ENCODE results near the gene SEMA5A. TPM values are rescaled to one million over a fixed set of nuclear protein-coding genes. Genes with fewer than 3 reads are reported as not detected.

Gene SEMA5A
- total and polyA plus RNA-seq, 7 experiments from 2014 or later: 0.25 to 0.98 (median 0.46) TPM; not detected in 1

DNA sequence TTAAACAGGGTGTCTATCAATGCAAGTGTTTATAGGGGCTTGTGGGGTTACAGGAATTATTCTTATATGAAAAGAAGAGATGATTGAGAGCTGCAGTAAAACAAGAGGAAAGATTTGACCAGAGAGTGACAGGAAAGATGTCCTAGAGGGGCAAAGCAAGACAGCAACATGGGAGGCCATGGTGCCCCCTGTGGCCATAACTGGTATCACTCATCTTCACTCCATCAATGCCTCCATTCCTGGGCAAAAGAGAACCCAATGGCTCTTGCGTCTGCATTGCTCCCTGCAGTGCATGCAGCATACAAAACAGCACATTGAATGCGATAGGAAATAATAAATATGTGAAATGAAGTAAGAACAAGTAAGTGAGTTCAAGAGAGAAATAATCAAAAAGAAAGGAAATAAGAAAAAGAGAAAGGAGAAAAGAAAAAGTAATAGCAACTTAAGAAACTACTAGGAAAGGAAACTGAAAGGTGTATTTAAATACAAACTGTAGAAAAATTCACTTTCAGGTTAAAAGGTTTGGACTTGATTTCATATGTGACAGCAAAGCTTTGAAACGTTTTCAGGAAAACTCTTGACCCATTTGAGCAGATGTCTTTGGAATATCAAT is 206.6 kb downstream of the SEMA5A start:
- intact Hi-C loops (cut with micrococcal nuclease): no loop called here
- H3K27me3 Mint-ChIP-seq: no peaks in the 10 kb centered on the region
- peaks cover 0 to 3% (median 0%) of the 10 kb centered on the region in 7 donors for H3K4me1 Mint-ChIP-seq
- CTCF ChIA-PET: no interaction called here
- Histone ChIP-seq H3K4me1 (ENCODE audit: control insufficient read depth in 2 of 2, insufficient read depth in 2 of 2, low read length in 2 of 2) (no peaks in the 10 kb centered on the region), H3K4me3 (ENCODE audit: low read length) (no peak overlapping the region), H3K27ac (ENCODE audit: low read depth, low read length) (no peak overlapping the region), H3K36me3 (ENCODE audit: control insufficient read depth in 2 of 3, insufficient read depth in 3 of 3, low read length in 3 of 3) (no peaks in the 10 kb centered on the region), H3K9me3 (ENCODE audit: control insufficient read depth in 2 of 3, low read length in 3 of 3) (no peaks in the 10 kb centered on the region), H3K27me3 (ENCODE audit: control insufficient read depth in 2 of 2, insufficient read depth in 2 of 2, low read length in 2 of 2) (no peaks in the 10 kb centered on the region)
- POLR2A ChIA-PET: no interaction called here
- no peaks in the 10 kb centered on the region for H3K36me3 Mint-ChIP-seq
- ATAC-seq (no peak), DNase-seq (no peak)
- H3K4me3 Mint-ChIP-seq: no peak overlapping the region
- no peak overlapping the region for H3K27ac Mint-ChIP-seq
- H3K9me3 Mint-ChIP-seq: peaks cover 0 to 13% (median 3%) of the 10 kb centered on the region in 11 donors

DNA sequence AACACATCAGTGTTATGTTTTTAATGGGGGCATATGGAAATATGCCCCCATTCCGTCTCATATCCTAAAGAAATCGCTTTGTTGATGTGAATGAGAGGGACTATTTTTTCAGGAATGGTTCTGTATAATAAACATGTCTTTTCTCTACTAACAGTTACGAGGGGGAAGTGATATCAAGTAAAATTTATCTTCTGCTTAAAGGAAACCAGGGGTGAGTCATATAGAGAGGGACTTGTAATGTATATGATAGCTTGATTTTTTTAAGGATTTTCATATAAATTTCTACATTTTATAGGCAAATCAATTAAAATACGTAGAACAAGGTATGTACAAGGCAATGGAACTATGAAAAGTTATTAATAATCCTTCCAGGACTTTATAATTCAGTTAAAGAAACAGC is 207.1 kb downstream of the SEMA5A start:
- Mint-ChIP-seq H3K27me3 (no peaks in the 10 kb centered on the region), H3K27ac (no peak overlapping the region), H3K9me3 (peaks cover 0 to 13% (median 3%) of the 10 kb centered on the region in 11 donors), H3K4me1 (peaks cover 0 to 2% (median 0%) of the 10 kb centered on the region in 7 donors), H3K4me3 (no peak overlapping the region), H3K36me3 (no peaks in the 10 kb centered on the region)
- ChIA-PET CTCF (no interaction called here), POLR2A (no interaction called here)
- no peak overlapping the region for H3K4me3 ChIP-seq (ENCODE audit: low read length)
- intact Hi-C loops (cut with micrococcal nuclease): no loop called here
- H3K36me3 ChIP-seq (ENCODE audit: control insufficient read depth in 2 of 3, insufficient read depth in 3 of 3, low read length in 3 of 3): no peaks in the 10 kb centered on the region
- H3K27ac ChIP-seq (ENCODE audit: low read depth, low read length): no peak overlapping the region
- ATAC-seq (no peak), DNase-seq (no peak)
- no peaks in the 10 kb centered on the region for H3K4me1 ChIP-seq (ENCODE audit: control insufficient read depth in 2 of 2, insufficient read depth in 2 of 2, low read length in 2 of 2)
- no peaks in the 10 kb centered on the region for H3K9me3 ChIP-seq (ENCODE audit: control insufficient read depth in 2 of 3, low read length in 3 of 3)
- no peaks in the 10 kb centered on the region for H3K27me3 ChIP-seq (ENCODE audit: control insufficient read depth in 2 of 2, insufficient read depth in 2 of 2, low read length in 2 of 2)

DNA sequence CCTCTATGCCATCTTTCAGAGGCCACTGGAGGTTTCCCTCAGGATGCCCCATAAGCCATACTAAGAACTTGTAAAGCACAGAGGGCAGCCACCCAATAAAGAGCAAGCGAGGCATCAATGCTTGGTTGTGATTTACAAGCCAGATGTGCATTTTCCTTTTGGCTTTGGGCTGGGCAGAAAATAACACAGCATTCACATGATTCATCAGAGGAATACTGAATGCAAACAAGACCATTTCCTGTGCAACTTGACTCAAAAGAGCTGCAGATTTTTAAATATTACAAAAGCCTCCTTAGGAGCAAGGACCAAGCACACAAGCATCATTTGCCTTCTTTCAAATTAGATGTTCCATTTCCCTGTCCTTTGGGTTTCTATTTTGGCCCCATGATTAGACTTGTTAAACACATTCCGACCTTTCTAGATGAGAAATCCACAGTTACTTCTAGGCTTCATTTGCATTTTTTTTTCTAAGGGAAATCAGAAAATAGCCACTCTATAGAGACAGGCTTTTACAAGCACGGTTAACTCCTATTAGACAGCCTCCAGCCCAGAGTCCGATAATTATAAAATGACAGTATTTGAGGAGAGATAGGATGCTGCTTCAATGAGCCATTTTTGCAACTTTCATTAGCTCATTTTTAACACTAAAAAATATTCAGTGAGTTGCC is 207.8 kb downstream of the SEMA5A start:
- H3K36me3 ChIP-seq (ENCODE audit: control insufficient read depth in 2 of 3, insufficient read depth in 3 of 3, low read length in 3 of 3): no peaks in the 10 kb centered on the region
- H3K4me3 ChIP-seq (ENCODE audit: low read length): no peak overlapping the region
- Mint-ChIP-seq H3K4me3 (no peak overlapping the region), H3K9me3 (peaks cover 0 to 13% (median 3%) of the 10 kb centered on the region in 11 donors), H3K4me1 (peaks cover 0 to 2% (median 0%) of the 10 kb centered on the region in 7 donors), H3K36me3 (no peaks in the 10 kb centered on the region), H3K27ac (no peak overlapping the region), H3K27me3 (no peaks in the 10 kb centered on the region)
- no peak for DNase-seq
- no peaks in the 10 kb centered on the region for H3K27me3 ChIP-seq (ENCODE audit: control insufficient read depth in 2 of 2, insufficient read depth in 2 of 2, low read length in 2 of 2)
- no peaks in the 10 kb centered on the region for H3K9me3 ChIP-seq (ENCODE audit: control insufficient read depth in 2 of 3, low read length in 3 of 3)
- H3K27ac ChIP-seq (ENCODE audit: low read depth, low read length): no peak overlapping the region
- ATAC-seq: no peak
- POLR2A ChIA-PET: no interaction called here
- no peaks in the 10 kb centered on the region for H3K4me1 ChIP-seq (ENCODE audit: control insufficient read depth in 2 of 2, insufficient read depth in 2 of 2, low read length in 2 of 2)
- intact Hi-C loops (cut with micrococcal nuclease): no loop called here
- CTCF ChIA-PET: no interaction called here

DNA sequence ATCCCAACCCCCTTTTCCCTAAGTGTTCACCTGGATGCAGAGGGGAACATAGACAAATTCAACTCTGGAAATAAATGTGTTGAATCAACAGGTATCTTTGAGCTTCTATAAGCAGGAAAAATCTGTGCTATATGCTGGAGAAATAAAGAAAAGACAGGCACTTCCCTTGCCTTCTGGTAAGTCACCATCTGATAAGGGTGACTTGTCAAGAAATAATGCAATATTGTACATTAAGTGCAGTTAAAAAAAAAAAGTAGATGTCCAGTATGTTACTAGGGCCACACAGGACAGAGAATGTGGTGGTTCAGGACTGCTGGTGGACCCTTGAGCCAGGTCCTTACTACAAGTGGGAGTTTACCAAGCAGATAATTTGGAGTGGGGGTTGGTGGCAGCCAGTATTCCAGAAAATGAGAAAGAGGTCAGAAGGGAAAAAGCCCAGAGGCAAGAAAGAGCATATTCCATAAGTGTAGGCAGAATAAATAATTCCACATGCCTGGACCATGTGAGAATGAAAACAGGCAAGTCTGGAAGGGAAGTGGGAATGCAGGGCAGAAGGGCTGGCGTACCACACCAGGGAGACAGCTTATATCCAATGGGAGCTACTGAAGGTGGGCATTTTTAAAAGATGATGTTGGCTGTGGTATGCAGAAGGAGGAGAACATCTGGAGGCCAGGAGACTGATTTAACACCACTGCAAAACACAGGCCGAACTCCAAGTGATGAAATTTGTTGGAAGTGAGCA is 209.9 kb downstream of the SEMA5A start:
- Mint-ChIP-seq H3K4me1 (peaks cover 0 to 3% (median 0%) of the 10 kb centered on the region in 7 donors), H3K27ac (no peak overlapping the region), H3K9me3 (peaks cover 0 to 14% (median 2%) of the 10 kb centered on the region in 11 donors), H3K36me3 (no peaks in the 10 kb centered on the region), H3K27me3 (no peaks in the 10 kb centered on the region), H3K4me3 (no peak overlapping the region)
- intact Hi-C loops (cut with micrococcal nuclease): no loop called here
- H3K36me3 ChIP-seq (ENCODE audit: control insufficient read depth in 2 of 3, insufficient read depth in 3 of 3, low read length in 3 of 3): no peaks in the 10 kb centered on the region
- ATAC-seq (no peak), DNase-seq (no peak)
- POLR2A ChIA-PET: no interaction called here
- H3K27me3 ChIP-seq (ENCODE audit: control insufficient read depth in 2 of 2, insufficient read depth in 2 of 2, low read length in 2 of 2): no peaks in the 10 kb centered on the region
- H3K4me3 ChIP-seq (ENCODE audit: low read length): no peak overlapping the region
- CTCF ChIA-PET: no interaction called here
- H3K27ac ChIP-seq (ENCODE audit: low read depth, low read length): no peak overlapping the region
- no peaks in the 10 kb centered on the region for H3K4me1 ChIP-seq (ENCODE audit: control insufficient read depth in 2 of 2, insufficient read depth in 2 of 2, low read length in 2 of 2)
- no peaks in the 10 kb centered on the region for H3K9me3 ChIP-seq (ENCODE audit: control insufficient read depth in 2 of 3, low read length in 3 of 3)

DNA sequence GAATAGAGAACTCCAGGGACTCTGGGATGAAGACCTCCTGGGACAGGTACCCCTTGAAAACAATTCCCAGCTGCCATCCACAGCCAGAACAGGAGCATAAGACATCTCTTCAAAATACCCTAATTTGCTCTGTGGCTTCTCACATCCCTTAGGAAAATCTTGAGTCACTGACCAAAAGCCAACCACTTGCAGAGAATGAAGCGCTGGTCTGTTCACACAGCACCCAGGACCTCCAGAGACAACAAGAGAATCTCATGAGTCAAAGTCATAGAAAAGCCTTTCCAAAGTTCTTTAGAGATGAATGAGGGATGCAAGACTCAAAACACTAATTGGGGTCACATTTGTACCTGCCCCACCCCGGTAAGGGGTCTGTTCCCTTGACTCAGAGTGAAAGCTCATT is 210.6 kb downstream of the SEMA5A start:
- POLR2A ChIA-PET: no interaction called here
- H3K36me3 Mint-ChIP-seq: no peaks in the 10 kb centered on the region
- H3K4me3 Mint-ChIP-seq: no peak overlapping the region
- H3K27me3 Mint-ChIP-seq: no peaks in the 10 kb centered on the region
- H3K9me3 Mint-ChIP-seq: peaks cover 0 to 12% (median 2%) of the 10 kb centered on the region in 11 donors
- CTCF ChIA-PET: no interaction called here
- no peak overlapping the region for H3K27ac ChIP-seq (ENCODE audit: low read depth, low read length)
- peaks cover 0 to 3% (median 0%) of the 10 kb centered on the region in 7 donors for H3K4me1 Mint-ChIP-seq
- no peaks in the 10 kb centered on the region for H3K9me3 ChIP-seq (ENCODE audit: control insufficient read depth in 2 of 3, low read length in 3 of 3)
- H3K27me3 ChIP-seq (ENCODE audit: control insufficient read depth in 2 of 2, insufficient read depth in 2 of 2, low read length in 2 of 2): no peaks in the 10 kb centered on the region
- no peak overlapping the region for H3K4me3 ChIP-seq (ENCODE audit: low read length)
- no peaks in the 10 kb centered on the region for H3K4me1 ChIP-seq (ENCODE audit: control insufficient read depth in 2 of 2, insufficient read depth in 2 of 2, low read length in 2 of 2)
- ATAC-seq (no peak), DNase-seq (no peak)
- intact Hi-C loops (cut with micrococcal nuclease): no loop called here
- no peaks in the 10 kb centered on the region for H3K36me3 ChIP-seq (ENCODE audit: control insufficient read depth in 2 of 3, insufficient read depth in 3 of 3, low read length in 3 of 3)
- no peak overlapping the region for H3K27ac Mint-ChIP-seq

DNA sequence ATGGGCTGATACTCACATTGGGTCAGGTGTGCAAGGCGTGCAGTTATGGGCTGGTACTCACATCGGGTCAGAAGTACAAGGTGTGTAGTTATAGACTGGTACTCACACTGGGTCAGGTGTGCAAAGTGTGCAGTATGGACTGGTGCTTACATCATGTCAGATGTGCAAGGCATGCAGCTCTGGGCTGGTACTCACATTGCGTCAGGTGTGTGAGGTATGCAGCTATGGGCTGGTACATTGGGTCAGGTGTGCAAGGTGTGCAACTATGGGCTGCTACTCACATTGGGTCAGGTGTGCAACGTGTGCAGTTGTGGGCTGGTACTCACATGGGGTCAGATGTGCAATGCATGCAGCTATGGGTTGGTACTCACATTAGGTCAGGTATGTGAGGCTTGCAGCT is 213.8 kb downstream of the SEMA5A start:
- Mint-ChIP-seq H3K36me3 (no peaks in the 10 kb centered on the region), H3K27me3 (no peaks in the 10 kb centered on the region)
- POLR2A ChIA-PET: no interaction called here

More for the DNA sequence above, 213.8 kb downstream of the SEMA5A start:
- H3K4me1 Mint-ChIP-seq: peaks cover 0 to 3% (median 0%) of the 10 kb centered on the region in 7 donors
- no peaks in the 10 kb centered on the region for H3K4me1 ChIP-seq (ENCODE audit: control insufficient read depth in 2 of 2, insufficient read depth in 2 of 2, low read length in 2 of 2)
- H3K27ac Mint-ChIP-seq: no peak overlapping the region
- no peak overlapping the region for H3K27ac ChIP-seq (ENCODE audit: low read depth, low read length)
- H3K27me3 ChIP-seq (ENCODE audit: control insufficient read depth in 2 of 2, insufficient read depth in 2 of 2, low read length in 2 of 2): no peaks in the 10 kb centered on the region
- H3K36me3 ChIP-seq (ENCODE audit: control insufficient read depth in 2 of 3, insufficient read depth in 3 of 3, low read length in 3 of 3): no peaks in the 10 kb centered on the region
- CTCF ChIA-PET: no interaction called here
- H3K9me3 Mint-ChIP-seq: peaks cover 0 to 16% (median 0%) of the 10 kb centered on the region in 11 donors
- H3K4me3 ChIP-seq (ENCODE audit: low read length): no peak overlapping the region
- ATAC-seq: no peak
- DNase-seq: no peak
- H3K9me3 ChIP-seq (ENCODE audit: control insufficient read depth in 2 of 3, low read length in 3 of 3): no peaks in the 10 kb centered on the region
- intact Hi-C loops (cut with micrococcal nuclease): no loop called here
- H3K4me3 Mint-ChIP-seq: no peak overlapping the region
